GM21526 (cell line): ENCODE measurements around the gene SLC24A3.

ENCODE experiments used
- ATAC-seq: cut with Tn5 transposase; IDR thresholded peaks from one replicate; pipeline ENCODE4 v1.9.1; 2021; ENCODE audit warnings: moderate library complexity; ENCODE audit not compliant: unreplicated experiment, low FRiP score

Gene SLC24A3

GRCh38 chr20:19723051-19723450 lies 510.6 kb downstream of the SLC24A3 start:
- no peak for ATAC-seq

DNA sequence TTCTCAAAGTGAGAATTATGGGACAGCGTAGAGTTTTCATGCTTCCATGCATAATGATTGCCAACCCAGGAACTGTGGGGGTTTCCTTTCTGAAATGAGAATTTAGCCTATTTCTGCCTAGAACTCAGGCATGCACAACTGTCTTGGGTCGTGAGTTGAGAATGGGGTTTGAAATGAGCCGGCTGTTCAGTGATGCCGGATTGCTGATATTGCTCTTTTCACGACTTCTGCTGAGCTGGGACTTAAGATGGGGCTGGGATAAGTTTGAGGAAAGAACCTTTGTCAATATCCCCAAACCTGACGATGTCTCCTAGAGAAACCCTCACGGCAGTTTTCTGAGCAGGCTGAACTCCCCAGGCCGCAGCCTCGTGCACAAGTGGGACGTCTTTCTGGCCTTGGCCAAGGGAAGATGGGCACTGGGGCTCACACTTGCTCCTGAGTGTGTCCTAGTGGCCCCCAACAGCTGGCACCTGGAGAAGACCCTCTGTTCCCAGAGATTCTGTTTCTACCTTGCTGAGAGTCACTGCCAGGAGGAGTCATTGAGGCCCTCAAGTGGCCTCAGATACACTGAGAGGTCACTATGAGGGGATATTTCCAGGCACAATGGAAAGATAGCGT lies 511.5 kb downstream of the SLC24A3 start:
- no peak for ATAC-seq

- no peak for ATAC-seq
Observed at GRCh38 chr20:19725373-19725772, 512.9 kb downstream of the SLC24A3 start.

- no peak for ATAC-seq
Observed at GRCh38 chr20:19725814-19726525, 513.5 kb downstream of the SLC24A3 start.

- ATAC-seq = no peak
Observed at GRCh38 chr20:19727251-19727847, 514.9 kb downstream of the SLC24A3 start.

DNA sequence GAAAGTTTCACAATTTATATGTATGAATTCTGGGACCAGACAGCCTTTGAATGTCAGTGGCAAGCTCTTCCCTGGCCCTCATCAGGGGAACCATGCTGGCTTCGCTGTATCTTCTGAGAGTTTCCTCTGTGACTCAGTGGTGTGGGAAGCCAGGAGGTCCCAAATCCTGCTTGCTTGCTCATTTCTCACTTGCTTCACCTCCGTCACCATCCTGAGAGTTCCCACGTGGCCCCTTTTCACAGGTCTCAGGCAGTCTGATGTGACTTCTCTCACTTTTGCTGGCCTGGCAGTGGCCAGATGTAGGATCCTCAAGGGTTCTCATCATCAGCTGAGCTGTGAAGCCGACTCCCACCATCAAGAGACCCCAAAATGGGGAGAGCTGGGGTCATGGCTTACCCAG lies 517.2 kb downstream of the SLC24A3 start:
- ATAC-seq = no peak

DNA sequence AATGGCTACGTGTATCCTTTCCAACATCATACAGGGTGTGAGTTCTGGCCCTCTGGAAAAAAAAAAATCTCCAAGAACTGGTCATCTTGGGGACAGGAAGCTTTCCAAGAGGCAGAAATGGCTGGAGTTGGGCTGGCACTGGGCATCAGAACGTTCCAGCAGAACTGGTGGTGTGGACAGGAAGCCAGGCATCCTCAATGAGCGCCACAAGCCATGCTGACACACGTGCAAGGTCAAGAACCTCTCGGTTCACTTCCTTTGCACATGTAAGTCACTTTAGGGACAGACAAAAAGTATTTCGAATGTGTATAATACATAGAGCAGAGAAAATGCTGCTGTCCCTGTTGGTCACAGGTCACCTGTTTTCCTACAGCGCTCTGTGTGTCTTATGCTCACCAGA lies 518.3 kb downstream of the SLC24A3 start:
- ATAC-seq = no peak

GRCh38 chr20:19734811-19735210 lies 522.4 kb downstream of the SLC24A3 start:
- ATAC-seq = no peak

DNA sequence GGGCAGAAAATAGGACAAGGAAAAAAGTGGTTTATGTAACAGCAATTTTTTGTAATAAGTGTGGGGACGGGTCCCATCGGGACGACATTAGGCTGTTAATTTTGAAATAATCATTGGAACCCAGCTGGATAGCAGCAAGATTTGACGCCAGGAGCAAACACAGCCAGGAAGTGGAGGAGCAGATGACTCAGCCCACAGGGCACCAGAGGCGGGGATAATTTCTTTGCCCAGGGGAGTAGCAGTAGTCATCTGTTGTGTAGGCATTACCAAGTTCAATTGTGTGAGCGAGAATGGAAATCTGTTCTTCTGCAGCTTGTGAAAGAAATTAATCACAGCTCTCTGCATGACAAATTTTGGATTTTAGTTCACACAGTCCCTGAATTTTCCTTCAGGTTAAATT lies 523.0 kb downstream of the SLC24A3 start:
- no peak for ATAC-seq

GRCh38 chr20:19737025-19737424 lies 524.6 kb downstream of the SLC24A3 start:
- ATAC-seq = no peak

GRCh38 chr20:19738951-19739350 lies 526.5 kb downstream of the SLC24A3 start:
- no peak for ATAC-seq

- ATAC-seq = no peak
Observed at GRCh38 chr20:19739351-19739750, 526.9 kb downstream of the SLC24A3 start.

DNA sequence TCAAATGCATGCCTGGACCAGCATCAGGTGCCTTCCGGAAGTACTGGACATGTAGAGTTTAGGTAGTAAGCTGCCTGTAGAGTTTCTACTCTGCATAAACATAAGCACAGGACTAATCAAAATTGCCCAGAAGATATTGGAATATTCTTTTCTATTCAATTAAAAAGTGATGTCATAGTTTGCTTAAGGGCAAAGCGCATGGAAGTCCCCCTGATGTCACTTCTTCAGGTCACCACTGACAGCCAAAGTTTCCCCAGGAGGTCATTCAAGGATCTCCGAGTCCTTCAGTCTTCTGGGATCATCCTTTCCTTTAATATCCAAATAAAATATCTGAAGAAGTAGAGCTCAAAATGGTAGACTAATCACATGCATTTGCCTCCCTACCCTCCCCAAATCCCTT lies 528.1 kb downstream of the SLC24A3 start:
- ATAC-seq = no peak

DNA sequence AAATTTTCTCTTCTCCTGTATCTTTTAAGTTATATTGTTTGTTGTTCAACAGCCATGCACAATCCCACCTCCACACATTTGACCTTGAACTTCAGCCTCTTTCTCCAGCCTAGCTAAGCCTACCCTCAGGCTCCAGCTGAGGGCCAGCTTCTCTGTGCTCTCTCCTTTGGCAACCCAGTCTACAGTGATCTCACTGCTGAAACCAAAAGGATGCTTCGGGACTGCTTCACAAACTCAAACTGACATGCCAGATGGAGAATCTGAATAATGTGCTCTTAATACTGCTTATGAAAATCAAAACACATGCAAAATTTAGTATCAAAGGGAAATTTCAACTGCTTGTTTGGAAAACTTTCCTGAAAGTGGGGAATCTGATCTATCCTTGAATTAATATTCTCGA lies 529.5 kb downstream of the SLC24A3 start:
- no peak for ATAC-seq

DNA sequence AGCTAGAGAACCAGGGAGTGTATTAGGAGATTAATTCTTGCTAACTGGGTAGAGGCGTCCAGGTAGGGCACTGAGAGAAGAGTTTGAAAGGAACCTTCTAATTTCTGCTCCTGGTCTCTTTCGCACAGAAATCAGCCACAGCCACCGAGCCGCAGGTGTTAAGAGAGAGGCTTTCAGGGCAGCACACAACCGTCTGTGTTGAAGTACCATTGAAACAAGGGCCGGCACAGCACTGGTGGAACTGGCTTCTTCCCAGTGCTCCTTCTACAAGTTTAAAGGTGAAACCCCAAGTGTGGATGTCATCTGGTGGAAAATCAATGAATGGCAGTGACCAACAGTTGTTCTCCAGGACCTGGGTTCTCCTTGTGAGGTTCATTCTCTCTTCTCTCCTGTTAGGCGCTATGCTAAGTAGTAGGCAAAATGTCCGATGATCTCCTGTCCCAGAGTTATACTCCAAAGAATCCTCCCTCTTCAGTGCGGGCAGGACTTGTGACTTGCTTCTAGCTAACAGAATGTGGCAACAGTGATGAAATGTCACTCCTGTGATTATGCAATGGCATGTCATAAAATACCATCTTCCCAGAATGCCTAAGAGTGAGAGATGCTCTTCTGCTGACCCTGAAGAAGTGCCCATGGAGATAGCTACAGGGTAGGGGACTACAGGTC lies 530.7 kb downstream of the SLC24A3 start:
- ATAC-seq = no peak

GRCh38 chr20:19743640-19743995 lies 531.2 kb downstream of the SLC24A3 start:
- no peak for ATAC-seq

GRCh38 chr20:19745106-19745505 lies 532.7 kb downstream of the SLC24A3 start:
- no peak for ATAC-seq

DNA sequence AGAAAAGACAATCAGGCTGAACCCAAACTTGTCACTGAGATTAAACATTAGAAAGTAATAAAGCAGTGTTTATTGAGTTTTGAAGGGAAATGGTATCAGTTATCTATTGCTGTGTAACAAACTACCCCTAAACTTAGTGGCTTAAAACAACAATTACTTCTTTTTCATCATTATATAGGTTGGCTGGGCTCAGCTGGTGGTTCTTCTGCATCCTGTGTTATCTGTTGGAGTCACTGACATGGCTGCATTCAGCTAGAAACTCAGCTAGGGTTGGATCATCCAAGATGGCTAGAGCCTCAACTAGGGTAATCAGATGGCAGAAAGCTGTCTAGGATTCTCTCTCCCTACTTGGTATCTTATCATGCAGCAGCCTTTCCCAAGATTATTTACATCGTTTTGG lies 533.1 kb downstream of the SLC24A3 start:
- no peak for ATAC-seq

DNA sequence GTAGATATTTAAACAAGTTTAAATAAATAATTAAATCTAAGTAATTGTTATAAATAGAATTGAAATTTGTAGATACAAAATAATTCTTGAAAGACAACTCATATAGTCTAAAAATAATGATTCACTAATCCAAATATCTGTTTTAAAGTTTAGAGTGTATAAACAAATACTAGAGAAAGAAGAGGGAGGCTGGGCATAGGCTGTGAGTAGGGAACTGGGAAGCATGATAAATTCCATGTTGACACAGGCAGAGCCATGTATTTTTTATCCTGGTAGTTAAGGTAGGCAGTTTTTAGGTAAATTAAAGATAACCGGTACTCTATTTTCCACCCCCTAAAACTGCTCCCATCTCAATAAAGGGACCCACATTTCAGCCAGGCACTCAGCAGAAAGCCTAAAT lies 534.0 kb downstream of the SLC24A3 start:
- ATAC-seq = no peak

DNA sequence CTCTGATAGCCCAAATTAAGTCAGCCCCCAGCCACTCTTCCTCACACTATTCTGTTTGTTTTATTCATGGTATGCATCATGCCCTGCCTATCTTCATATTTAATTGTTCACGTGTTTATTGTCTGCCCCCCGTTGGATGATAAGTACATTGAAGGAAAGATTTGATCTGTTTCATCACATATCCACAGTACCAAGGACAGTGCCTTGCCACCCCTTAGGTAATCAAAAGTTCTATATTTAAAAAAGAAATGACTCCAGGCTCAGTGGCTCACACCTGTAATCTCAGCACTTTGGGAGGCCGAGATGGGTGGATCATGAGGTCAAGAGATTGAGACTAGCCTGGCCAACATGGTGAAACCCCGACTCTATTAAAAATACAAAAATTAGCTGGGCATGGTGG lies 535.5 kb downstream of the SLC24A3 start:
- ATAC-seq = no peak

DNA sequence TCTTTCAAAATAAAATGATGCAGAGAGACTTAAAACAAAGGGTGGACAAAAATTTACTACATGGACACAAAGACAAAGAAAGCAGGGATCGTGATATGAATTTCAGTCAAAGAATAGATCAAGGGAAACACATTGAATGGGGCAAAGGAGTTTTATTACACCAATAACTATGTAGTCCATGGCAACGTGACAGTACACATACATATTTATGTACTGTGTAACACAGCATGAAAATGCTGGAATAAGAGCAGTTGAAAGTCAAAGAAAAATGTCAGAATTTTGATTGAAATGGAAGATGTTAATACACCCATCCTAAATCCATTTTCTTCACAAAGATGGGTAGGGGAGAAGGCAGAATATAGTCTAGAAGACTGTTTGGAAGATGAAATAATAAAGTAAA lies 536.2 kb downstream of the SLC24A3 start:
- ATAC-seq = no peak

DNA sequence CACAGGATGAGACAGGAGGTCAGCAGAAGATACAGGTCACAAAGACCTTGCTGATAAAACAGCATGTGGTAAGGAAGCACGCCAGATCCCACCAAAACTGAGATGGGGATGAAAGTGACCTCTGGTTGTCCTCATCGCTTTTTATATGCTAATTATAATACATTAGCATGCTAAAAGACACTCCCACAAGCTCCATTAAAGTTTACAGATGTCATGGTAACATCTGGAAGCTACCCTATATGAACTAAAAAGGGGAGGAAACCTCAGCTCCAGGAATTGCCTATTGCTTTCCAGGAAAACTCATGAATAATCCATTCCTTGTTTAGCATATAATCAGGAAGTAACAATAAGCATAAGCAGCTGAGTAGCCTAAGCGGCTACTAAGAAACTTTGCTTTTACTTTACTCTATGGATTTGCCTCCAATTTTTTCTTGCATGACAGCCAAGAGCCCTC lies 537.2 kb downstream of the SLC24A3 start:
- no peak for ATAC-seq
